HCT116 (cell line): ENCODE data around the gene UPF2. TPM values are rescaled to one million over a fixed set of nuclear protein-coding genes. Genes with fewer than 3 reads are reported as not detected.

Source experiments
- ATAC-seq: fragments of 200-7000 bp; cut with Tn5 transposase; 2 replicates; pipeline ENCODE4 v1.9.1; 2020; ENCODE audit warnings: mild to moderate bottlenecking, moderate library complexity
- BruUV-seq: library from RNA; stranded (reverse); fragments of 400-500 nt; replicated peaks from 2 replicates; lab custom pipeline; 2021; lab: Mats Ljungman, UMichigan
- CTCF ChIA-PET: fragments of 300-600 bp; sonication (Branson Sonifier 250); formaldehyde crosslinking; loops from one replicate; lab custom pipeline; 2021; ENCODE audit warnings: antibody characterized with exemption; lab: Charles Lee
- POLR2A ChIA-PET: fragments of 300-600, 350-600 bp; sonication (Branson Sonifier 250); formaldehyde crosslinking; loops from one replicate; lab custom pipeline; 2021; ENCODE audit warnings: antibody characterized with exemption; lab: Charles Lee
- RAD21 ChIA-PET, 2 experiments: fragments of 300-600 bp; sonication (Branson Sonifier 250); formaldehyde crosslinking; loops; one replicate each; lab custom pipeline; 2023; ENCODE audit warnings: low total read pairs in 2 of 2; ENCODE audit not compliant: uncharacterized antibody in 2 of 2, unreplicated experiment in 2 of 2, low non-redundant PET in 1 of 2; lab: Charles Lee
- DNase-seq: peaks from one replicate; pipeline ENCODE4 v3.0.0-alpha.2; 2010; ENCODE audit warnings: low read depth, low spot score
- H2AFZ ChIP-seq: fragments of 200-600 bp; shearing (Covaris generic), sonication (generic); 2 replicates; pipeline ENCODE4 v1.6.1; 2017; ENCODE audit warnings: low read depth, mixed run types, mixed read lengths, antibody characterized with exemption, low read length; ENCODE audit not compliant: poor library complexity, severe bottlenecking
- H3K27ac ChIP-seq: 2 replicates; pipeline ENCODE4 v1.5.1; 2012; ENCODE audit warnings: low read depth, low read length
- H3K27me3 ChIP-seq: fragments of 200-600 bp; sonication (generic); 2 replicates; pipeline ENCODE4 v1.6.1; 2016; ENCODE audit warnings: mixed run types, low read length, mixed read lengths; ENCODE audit not compliant: insufficient read depth
- H3K36me3 ChIP-seq, 2 experiments: fragments of 200-500 bp in 1 of 2; fragments of 200-600 bp in 1 of 2; sonication (Bioruptor generic) in 1 of 2; sonication (generic) in 1 of 2; 2 replicates each; pipeline versions ENCODE4 v1.5.1 to v1.6.1; 2014 to 2016; ENCODE audit warnings: low read length in 2 of 2, inconsistent platforms in 1 of 2, mixed read lengths in 1 of 2, mixed run types in 1 of 2; ENCODE audit not compliant: insufficient read depth in 2 of 2, control insufficient read depth in 1 of 2
- H3K4me1 ChIP-seq, 2 experiments: fragments of 200-600 bp in 1 of 2; sonication (generic) in 1 of 2; 2 replicates each; pipeline versions ENCODE4 v1.5.1 to v1.6.1; 2012 to 2017; ENCODE audit warnings: low read length in 2 of 2, inconsistent platforms in 1 of 2, mild to moderate bottlenecking in 1 of 2, mixed read lengths in 1 of 2, mixed run types in 1 of 2, moderate library complexity in 1 of 2; ENCODE audit not compliant: insufficient read depth in 2 of 2, control insufficient read depth in 1 of 2
- H3K4me2 ChIP-seq: fragments of 200-600 bp; sonication (generic); 2 replicates; pipeline ENCODE4 v1.6.1; 2017; ENCODE audit warnings: mixed run types, low read length, mixed read lengths
- H3K4me3 ChIP-seq, 2 experiments: fragments of 200-600 bp in 1 of 2; sonication (generic) in 1 of 2; replicated peaks in 1 of 2; 2 replicates each; pipeline ENCODE4 v1.5.1; 2011 to 2016; ENCODE audit warnings: low read length in 2 of 2, control low read depth in 1 of 2, low read depth in 1 of 2, mild to moderate bottlenecking in 1 of 2, mixed read lengths in 1 of 2, mixed run types in 1 of 2
- H3K79me2 ChIP-seq: fragments of 200-600 bp; sonication (generic); 2 replicates; pipeline ENCODE4 v1.6.1; 2017; ENCODE audit warnings: mild to moderate bottlenecking, mixed run types, low read length, moderate library complexity, mixed read lengths; ENCODE audit not compliant: insufficient read depth
- H3K9ac ChIP-seq: fragments of 200-600 bp; sonication (generic); 2 replicates; pipeline ENCODE4 v1.6.1; 2016; ENCODE audit warnings: low read length, mixed read lengths
- H3K9me2 ChIP-seq: fragments of 200-600 bp; sonication (generic), shearing (Covaris generic); 2 replicates; pipeline ENCODE4 v1.6.1; 2017; ENCODE audit warnings: mixed run types, mild to moderate bottlenecking, moderate library complexity; ENCODE audit not compliant: insufficient read depth
- H3K9me3 ChIP-seq, 2 experiments: fragments of 200-500 bp in 1 of 2; fragments of 200-600 bp in 1 of 2; sonication (Bioruptor generic) in 1 of 2; sonication (generic) in 1 of 2; 2 replicates each; pipeline ENCODE4 v1.6.1; 2014 to 2017; ENCODE audit warnings: low read length in 2 of 2, mixed read lengths in 2 of 2, inconsistent platforms in 1 of 2, low read depth in 1 of 2, mild to moderate bottlenecking in 1 of 2, mixed run types in 1 of 2, moderate library complexity in 1 of 2; ENCODE audit not compliant: control insufficient read depth in 1 of 2, insufficient read depth in 1 of 2
- H4K20me1 ChIP-seq: fragments of 200-600 bp; sonication (generic), shearing (Covaris generic); 2 replicates; pipeline ENCODE4 v1.6.1; 2017; ENCODE audit warnings: mixed run types, mild to moderate bottlenecking, moderate library complexity; ENCODE audit not compliant: insufficient read depth
- CEBPB ChIP-seq: IDR thresholded peaks from 2 replicates; pipeline ENCODE4 v1.6.1; 2012; ENCODE audit warnings: low read depth
- CTCF ChIP-seq, 3 experiments: fragments of 200-600 bp in 1 of 3; sonication (generic) in 1 of 3; IDR thresholded peaks in 2 of 3; conservative IDR thresholded peaks in 1 of 3; 2 replicates each; pipeline ENCODE4 v1.5.1; 2012 to 2017; ENCODE audit warnings: low read depth in 2 of 3, low read length in 2 of 3, antibody characterized with exemption in 1 of 3, borderline replicate concordance in 1 of 3, control low read depth in 1 of 3, mild to moderate bottlenecking in 1 of 3, mixed read lengths in 1 of 3, mixed run types in 1 of 3, moderate library complexity in 1 of 3; ENCODE audit not compliant: insufficient read depth in 1 of 3
- EGR1 ChIP-seq: IDR thresholded peaks from 2 replicates; pipeline ENCODE4 v1.6.1; 2012; ENCODE audit warnings: low read depth
- ELF1 ChIP-seq: IDR thresholded peaks from 2 replicates; pipeline ENCODE4 v1.6.1; 2012; ENCODE audit warnings: low read depth, borderline replicate concordance
- EZH2 ChIP-seq: fragments of 200-600 bp; sonication (generic); IDR thresholded peaks from 2 replicates; pipeline ENCODE4 v1.6.1; 2017; ENCODE audit warnings: antibody characterized with exemption, mixed run types
- EZH2phosphoT487 ChIP-seq: fragments of 200-600 bp; IDR thresholded peaks from 2 replicates; pipeline ENCODE4 v1.6.1; 2018; ENCODE audit warnings: antibody characterized with exemption, borderline replicate concordance
- FOSL1 ChIP-seq: IDR thresholded peaks from 2 replicates; pipeline ENCODE4 v1.6.1; 2012; ENCODE audit warnings: low read depth
- JUND ChIP-seq: IDR thresholded peaks from 2 replicates; pipeline ENCODE4 v1.6.1; 2012
- MAX ChIP-seq: IDR thresholded peaks from 2 replicates; pipeline ENCODE4 v1.6.1; 2012
- POLR2A ChIP-seq: IDR thresholded peaks from 2 replicates; pipeline ENCODE4 v1.7.0; 2011; ENCODE audit warnings: borderline replicate concordance; ENCODE audit not compliant: insufficient read depth, insufficient read length; ENCODE audit errors: extremely low read depth
- POLR2AphosphoS5 ChIP-seq: IDR thresholded peaks from 2 replicates; pipeline ENCODE4 v1.6.1; 2011; ENCODE audit warnings: mild to moderate bottlenecking, low read depth, low read length, moderate library complexity
- RAD21 ChIP-seq: IDR thresholded peaks from 2 replicates; pipeline ENCODE4 v1.6.1; 2012; ENCODE audit warnings: low read depth, mild to moderate bottlenecking
- REST ChIP-seq: IDR thresholded peaks from 2 replicates; pipeline ENCODE4 v1.6.1; 2012; ENCODE audit warnings: low read depth
- SIN3A ChIP-seq: IDR thresholded peaks from 2 replicates; pipeline ENCODE4 v1.6.1; 2012; ENCODE audit warnings: low read depth
- SP1 ChIP-seq: IDR thresholded peaks from 2 replicates; pipeline ENCODE4 v1.6.1; 2012; ENCODE audit warnings: low read depth
- YY1 ChIP-seq: IDR thresholded peaks from 2 replicates; pipeline ENCODE4 v1.6.1; 2011; ENCODE audit warnings: low read length, low read depth, moderate library complexity, mild to moderate bottlenecking; ENCODE audit not compliant: insufficient replicate concordance; ENCODE audit errors: extremely low read depth
- ZFX ChIP-seq: fragments of 450-650 bp; IDR thresholded peaks from 2 replicates; pipeline ENCODE4 v1.6.1; 2017
- ZNF274 ChIP-seq: fragments of 200-500 bp; sonication (Bioruptor generic); IDR thresholded peaks from 2 replicates; pipeline ENCODE4 v1.6.1; 2014; ENCODE audit warnings: mild to moderate bottlenecking, low read depth, low read length, inconsistent platforms
- intact Hi-C: fragments of 100-400 bp; cut with micrococcal nuclease; formaldehyde crosslinking; loops from 2 replicates; pipeline ENCODE4 v1.10.0; 2022
- total RNA-seq: library from RNA; stranded (reverse); gene quantifications from one replicate; pipeline ENCODE4 v1.2.1, GENCODE V29; 2021; ENCODE audit not compliant: unreplicated experiment
- TF ChIP-seq, protein P1 (sequence below): IDR thresholded peaks from 2 replicates; pipeline ENCODE4 v1.6.1; 2012
- TF ChIP-seq, protein P2 (sequence below): IDR thresholded peaks from 2 replicates; pipeline ENCODE4 v1.6.1; 2011; ENCODE audit warnings: mild to moderate bottlenecking, low read length, moderate library complexity; ENCODE audit not compliant: insufficient replicate concordance; ENCODE audit errors: extremely low read depth

Gene UPF2
- total RNA-seq, 1 experiment from 2014 or later, result 27.3 TPM

GRCh38 chr10:12031404-12031803 is 11.2 kb downstream of the UPF2 start:
- POLR2A ChIA-PET, result no interaction called here
- ATAC-seq, result no peak

More at GRCh38 chr10:12031404-12031803, 11.2 kb downstream of the UPF2 start:
- no peak overlapping the region for H2AFZ ChIP-seq
- H3K4me1 ChIP-seq, result no peaks in the 10 kb centered on the region
- no peak overlapping the region for H3K9ac ChIP-seq
- H3K36me3 ChIP-seq, result peaks cover 34 to 42% of the 10 kb centered on the region in 2 experiments; a peak in 3 of 4 replicates
- H3K4me3 ChIP-seq, result no peak overlapping the region
- no peak overlapping the region for H3K4me2 ChIP-seq
- intact Hi-C loops, result no loop called here
- no TSS peak for BruUV-seq
- no peaks in the 10 kb centered on the region for H3K27me3 ChIP-seq
- H3K9me2 ChIP-seq, result no peaks in the 10 kb centered on the region
- RAD21 ChIA-PET, result no interaction called here
- H3K27ac ChIP-seq, result no peak overlapping the region
- DNase-seq, result no peak
- TF ChIP-seq EZH2phosphoT487 (no peak), POLR2AphosphoS5 (no peak), YY1 (no peak), REST (no peak), FOSL1 (no peak), RAD21 (no peak), ELF1 (no peak), EGR1 (no peak), JUND (no peak), EZH2 (no peak), ZNF274 (no peak), SIN3A (no peak), CTCF (IDR thresholded peaks at IDR 0.05 in 2 of 3, conservative IDR thresholded peaks at IDR 0.05 in 1 of 3; ENCODE audit: borderline replicate concordance in 1 of 3, insufficient read depth in 1 of 3, low read depth in 2 of 3, low read length in 2 of 3) (no peak), ZFX (no peak), MAX (no peak), SP1 (no peak), CEBPB (no peak), POLR2A (no peak)
- TF ChIP-seq, protein P1, sequence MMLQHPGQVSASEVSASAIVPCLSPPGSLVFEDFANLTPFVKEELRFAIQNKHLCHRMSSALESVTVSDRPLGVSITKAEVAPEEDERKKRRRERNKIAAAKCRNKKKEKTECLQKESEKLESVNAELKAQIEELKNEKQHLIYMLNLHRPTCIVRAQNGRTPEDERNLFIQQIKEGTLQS, result no peak
- TF ChIP-seq, protein P2, sequence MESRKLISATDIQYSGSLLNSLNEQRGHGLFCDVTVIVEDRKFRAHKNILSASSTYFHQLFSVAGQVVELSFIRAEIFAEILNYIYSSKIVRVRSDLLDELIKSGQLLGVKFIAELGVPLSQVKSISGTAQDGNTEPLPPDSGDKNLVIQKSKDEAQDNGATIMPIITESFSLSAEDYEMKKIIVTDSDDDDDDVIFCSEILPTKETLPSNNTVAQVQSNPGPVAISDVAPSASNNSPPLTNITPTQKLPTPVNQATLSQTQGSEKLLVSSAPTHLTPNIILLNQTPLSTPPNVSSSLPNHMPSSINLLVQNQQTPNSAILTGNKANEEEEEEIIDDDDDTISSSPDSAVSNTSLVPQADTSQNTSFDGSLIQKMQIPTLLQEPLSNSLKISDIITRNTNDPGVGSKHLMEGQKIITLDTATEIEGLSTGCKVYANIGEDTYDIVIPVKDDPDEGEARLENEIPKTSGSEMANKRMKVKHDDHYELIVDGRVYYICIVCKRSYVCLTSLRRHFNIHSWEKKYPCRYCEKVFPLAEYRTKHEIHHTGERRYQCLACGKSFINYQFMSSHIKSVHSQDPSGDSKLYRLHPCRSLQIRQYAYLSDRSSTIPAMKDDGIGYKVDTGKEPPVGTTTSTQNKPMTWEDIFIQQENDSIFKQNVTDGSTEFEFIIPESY, result no peak
- TF ChIP-seq, all 23 proteins: peak for 0
- CTCF ChIA-PET, result no interaction called here
- no peaks in the 10 kb centered on the region for H4K20me1 ChIP-seq
- H3K9me3 ChIP-seq, result no peaks in the 10 kb centered on the region
- H3K79me2 ChIP-seq, result peaks cover 92% of the 10 kb centered on the region
